ENCODE data around the gene IL27RA. TPM values are rescaled to one million over a fixed set of nuclear protein-coding genes. Genes with fewer than 3 reads are reported as not detected.
"Not testable (repeated sequence)": the region's sequence is repeated elsewhere in the genome, so short reads cannot be mapped to it uniquely, and the experiment has no call there.

Gene IL27RA
- total and polyA plus RNA-seq, 3 experiments from 2014 or later = 71.4 to 83.4 (median 73.6) TPM

GRCh38 chr19:14050961-14051360 lies 19.4 kb downstream of the IL27RA start:
- H3K4me1 Mint-ChIP-seq; H3K27ac ChIP-seq (ENCODE audit: low read depth, low read length); H3K4me1 ChIP-seq (ENCODE audit: insufficient read depth, low read length); H3K4me3 ChIP-seq (ENCODE audit: low read length); H3K9me3 ChIP-seq (ENCODE audit: low read length); H3K27me3 Mint-ChIP-seq; H3K9me3 Mint-ChIP-seq; DNase-seq; H3K27me3 ChIP-seq (ENCODE audit: insufficient read depth, low read length, poor library complexity, severe bottlenecking); POLR2A ChIA-PET; H3K4me3 Mint-ChIP-seq: not testable (repeated sequence)
- H3K36me3 ChIP-seq (ENCODE audit: insufficient read depth, low read length) = peaks cover 30% of the 10 kb centered on the region
- CTCF ChIA-PET = interaction anchor here (1.2 to 4.5 kb wide), 3 partner anchors 8 to 19 kb away, joined by 4 to 35 read pairs (median 11); no protein-coding TSS in a partner anchor
- H3K36me3 Mint-ChIP-seq = peaks cover 8 to 57% (median 14%) of the 10 kb centered on the region in 3 donors
- H3K27ac Mint-ChIP-seq = peak overlapping the region in 1 of 8 donors; percentile 29

DNA sequence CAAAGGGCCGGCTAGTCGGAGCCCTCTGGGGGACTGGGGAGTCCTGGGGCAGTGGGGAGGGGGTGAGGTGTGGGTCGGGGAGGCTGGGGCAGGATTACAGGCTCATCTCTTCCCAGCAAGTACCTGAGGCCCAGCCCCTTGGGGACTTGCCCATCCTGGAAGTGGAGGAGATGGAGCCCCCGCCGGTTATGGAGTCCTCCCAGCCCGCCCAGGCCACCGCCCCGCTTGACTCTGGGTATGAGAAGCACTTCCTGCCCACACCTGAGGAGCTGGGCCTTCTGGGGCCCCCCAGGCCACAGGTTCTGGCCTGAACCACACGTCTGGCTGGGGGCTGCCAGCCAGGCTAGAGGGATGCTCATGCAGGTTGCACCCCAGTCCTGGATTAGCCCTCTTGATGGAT lies 20.4 kb downstream of the IL27RA start:
- DNase-seq = no peak
- H3K9me3 ChIP-seq (ENCODE audit: low read length) = no peaks in the 10 kb centered on the region
- no peak overlapping the region for H3K27ac ChIP-seq (ENCODE audit: low read depth, low read length)
- ChIA-PET POLR2A (no interaction called here), CTCF (interaction anchor here (2.9 to 4.5 kb wide), 2 partner anchors 7 to 18 kb away, joined by 11 to 35 read pairs; no protein-coding TSS in a partner anchor)
- H3K36me3 ChIP-seq (ENCODE audit: insufficient read depth, low read length) = peaks cover 30% of the 10 kb centered on the region
- no peaks in the 10 kb centered on the region for H3K4me1 ChIP-seq (ENCODE audit: insufficient read depth, low read length)
- no peak overlapping the region for H3K4me3 ChIP-seq (ENCODE audit: low read length)
- Mint-ChIP-seq H3K27me3 (no peaks in the 10 kb centered on the region), H3K4me1 (peaks cover 0 to 7% (median 3%) of the 10 kb centered on the region in 3 donors), H3K27ac (peak overlapping the region in 2 of 8 donors; percentile 74 to 88), H3K4me3 (no peak overlapping the region), H3K36me3 (peaks cover 8 to 48% (median 14%) of the 10 kb centered on the region in 3 donors), H3K9me3 (no peaks in the 10 kb centered on the region)
- H3K27me3 ChIP-seq (ENCODE audit: insufficient read depth, low read length, poor library complexity, severe bottlenecking) = no peaks in the 10 kb centered on the region

DNA sequence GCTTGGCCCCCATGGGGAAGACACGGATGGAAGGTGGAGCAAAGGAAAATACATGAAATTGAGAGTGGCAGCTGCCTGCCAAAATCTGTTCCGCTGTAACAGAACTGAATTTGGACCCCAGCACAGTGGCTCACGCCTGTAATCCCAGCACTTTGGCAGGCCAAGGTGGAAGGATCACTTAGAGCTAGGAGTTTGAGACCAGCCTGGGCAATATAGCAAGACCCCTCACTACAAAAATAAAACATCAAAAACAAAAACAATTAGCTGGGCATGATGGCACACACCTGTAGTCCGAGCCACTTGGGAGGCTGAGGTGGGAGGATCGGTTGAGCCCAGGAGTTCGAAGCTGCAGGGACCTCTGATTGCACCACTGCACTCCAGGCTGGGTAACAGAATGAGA lies 20.9 kb downstream of the IL27RA start:
- H3K27me3 Mint-ChIP-seq = no peaks in the 10 kb centered on the region

DNA sequence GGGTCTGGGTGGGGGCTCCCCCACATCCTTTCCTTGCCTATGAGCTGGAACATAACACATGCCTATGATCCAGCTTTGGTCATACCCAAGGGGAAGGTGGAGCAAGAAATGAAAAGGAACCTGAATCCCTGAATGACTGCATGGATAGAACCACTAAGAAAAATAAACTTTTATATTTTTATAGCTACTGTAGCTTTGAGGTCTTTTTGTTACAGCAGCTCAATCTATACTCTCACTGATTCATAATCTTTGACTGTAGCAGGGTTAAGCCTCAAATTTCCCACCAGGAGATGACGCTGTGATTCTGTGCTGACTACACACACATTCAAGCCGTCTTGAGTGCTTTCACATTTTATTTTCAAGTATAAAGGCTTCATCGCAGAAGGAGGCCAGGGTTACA lies 21.5 kb downstream of the IL27RA start:
- CTCF ChIA-PET = interaction anchor here (0.7 to 2.9 kb wide), 5 partner anchors 17 to 171 kb away, joined by 3 to 11 read pairs (median 3); partner anchors contain the start of gene MISP3

More for the DNA sequence above, 20.9 kb downstream of the IL27RA start:
- peaks cover 0 to 8% (median 3%) of the 10 kb centered on the region in 3 donors for H3K4me1 Mint-ChIP-seq
- CTCF ChIA-PET = interaction anchor here (0.7 to 2.9 kb wide), 5 partner anchors 18 to 171 kb away, joined by 3 to 11 read pairs (median 3); partner anchors contain the start of gene MISP3
- peak overlapping the region in 2 of 8 donors; percentile 74 to 88 for H3K27ac Mint-ChIP-seq
- DNase-seq = no peak
- no peaks in the 10 kb centered on the region for H3K4me1 ChIP-seq (ENCODE audit: insufficient read depth, low read length)
- no peak overlapping the region for H3K4me3 Mint-ChIP-seq
- H3K4me3 ChIP-seq (ENCODE audit: low read length) = no peak overlapping the region
- H3K36me3 Mint-ChIP-seq = peaks cover 8 to 46% (median 14%) of the 10 kb centered on the region in 3 donors
- H3K9me3 Mint-ChIP-seq = no peaks in the 10 kb centered on the region
- peaks cover 30% of the 10 kb centered on the region for H3K36me3 ChIP-seq (ENCODE audit: insufficient read depth, low read length)
- no peak overlapping the region for H3K27ac ChIP-seq (ENCODE audit: low read depth, low read length)
- H3K27me3 ChIP-seq (ENCODE audit: insufficient read depth, low read length, poor library complexity, severe bottlenecking) = no peaks in the 10 kb centered on the region
- H3K9me3 ChIP-seq (ENCODE audit: low read length) = no peaks in the 10 kb centered on the region
- POLR2A ChIA-PET = interaction anchor here (0.6 to 0.7 kb wide), 2 partner anchors 65 to 264 kb away, joined by 3 to 12 read pairs; partner anchors contain the start of gene PRKACA

GRCh38 chr19:14053500-14053899 lies 21.9 kb downstream of the IL27RA start:
- no peaks in the 10 kb centered on the region for H3K9me3 Mint-ChIP-seq
- Histone ChIP-seq H3K4me1 (ENCODE audit: insufficient read depth, low read length) (peaks cover 9% of the 10 kb centered on the region), H3K27ac (ENCODE audit: low read depth, low read length) (no peak overlapping the region), H3K36me3 (ENCODE audit: insufficient read depth, low read length) (peaks cover 27% of the 10 kb centered on the region), H3K4me3 (ENCODE audit: low read length) (no peak overlapping the region), H3K9me3 (ENCODE audit: low read length) (no peaks in the 10 kb centered on the region), H3K27me3 (ENCODE audit: insufficient read depth, low read length, poor library complexity, severe bottlenecking) (peaks cover 9% of the 10 kb centered on the region)
- H3K27ac Mint-ChIP-seq = no peak overlapping the region
- ChIA-PET POLR2A (interaction anchor here (0.7 kb wide), 1 partner anchor 64 kb away, joined by 12 read pairs; the partner anchor contains the start of gene PRKACA), CTCF (interaction anchor here (1.1 kb wide), 2 partner anchors 19 to 172 kb away, joined by 3 to 4 read pairs; partner anchors contain the start of gene MISP3)
- H3K4me1 Mint-ChIP-seq = peaks cover 5 to 16% (median 9%) of the 10 kb centered on the region in 3 donors
- peaks cover 7 to 39% (median 11%) of the 10 kb centered on the region in 3 donors for H3K36me3 Mint-ChIP-seq
- H3K4me3 Mint-ChIP-seq = no peak overlapping the region
- peaks cover 5 to 9% of the 10 kb centered on the region in 2 donors for H3K27me3 Mint-ChIP-seq
- no peak for DNase-seq

More for the DNA sequence above, 21.5 kb downstream of the IL27RA start:
- peaks cover 4% of the 10 kb centered on the region for H3K27me3 ChIP-seq (ENCODE audit: insufficient read depth, low read length, poor library complexity, severe bottlenecking)
- DNase-seq = no peak
- peaks cover 8 to 43% (median 14%) of the 10 kb centered on the region in 3 donors for H3K36me3 Mint-ChIP-seq
- H3K36me3 ChIP-seq (ENCODE audit: insufficient read depth, low read length) = peaks cover 30% of the 10 kb centered on the region
- no peak overlapping the region for H3K4me3 Mint-ChIP-seq
- POLR2A ChIA-PET = interaction anchor here (0.6 to 0.7 kb wide), 2 partner anchors 64 to 265 kb away, joined by 3 to 12 read pairs; partner anchors contain the start of gene PRKACA
- peak overlapping the region in 1 of 8 donors; percentile 69 for H3K27ac Mint-ChIP-seq
- peaks cover under 1 to 13% (median 6%) of the 10 kb centered on the region in 3 donors for H3K4me1 Mint-ChIP-seq
- no peak overlapping the region for H3K4me3 ChIP-seq (ENCODE audit: low read length)
- H3K27me3 Mint-ChIP-seq = peaks cover 0 to 4% of the 10 kb centered on the region in 2 donors
- H3K27ac ChIP-seq (ENCODE audit: low read depth, low read length) = no peak overlapping the region
- no peaks in the 10 kb centered on the region for H3K9me3 Mint-ChIP-seq
- no peaks in the 10 kb centered on the region for H3K9me3 ChIP-seq (ENCODE audit: low read length)
- peaks cover 4% of the 10 kb centered on the region for H3K4me1 ChIP-seq (ENCODE audit: insufficient read depth, low read length)

DNA sequence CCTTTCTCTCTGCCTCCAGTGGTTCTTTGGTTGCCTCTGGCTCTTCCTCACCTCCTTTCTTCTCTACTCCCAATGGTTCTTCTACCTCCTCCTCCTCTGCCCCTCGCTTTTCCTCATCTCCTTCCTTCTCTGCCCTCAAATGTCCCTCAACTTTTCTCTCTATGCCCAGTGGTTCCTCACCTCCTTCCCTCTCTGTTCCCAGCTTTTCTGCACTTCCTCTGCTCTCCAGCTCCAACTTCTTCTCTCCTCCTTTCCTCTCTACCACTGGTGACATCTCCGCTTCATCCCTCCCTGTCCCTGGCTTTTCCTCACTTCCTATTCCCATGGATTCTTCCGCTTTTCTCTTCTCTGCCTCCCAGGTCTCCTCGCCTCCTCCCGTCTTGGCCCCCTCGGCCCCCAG lies 22.5 kb downstream of the IL27RA start:
- Histone ChIP-seq H3K4me3 (ENCODE audit: low read length) (no peak overlapping the region), H3K27me3 (ENCODE audit: insufficient read depth, low read length, poor library complexity, severe bottlenecking) (peaks cover 15% of the 10 kb centered on the region), H3K27ac (ENCODE audit: low read depth, low read length) (no peak overlapping the region), H3K9me3 (ENCODE audit: low read length) (no peaks in the 10 kb centered on the region), H3K36me3 (ENCODE audit: insufficient read depth, low read length) (peaks cover 21% of the 10 kb centered on the region), H3K4me1 (ENCODE audit: insufficient read depth, low read length) (peaks cover 15% of the 10 kb centered on the region)
- Mint-ChIP-seq H3K4me1 (peaks cover 11 to 19% (median 13%) of the 10 kb centered on the region in 3 donors), H3K36me3 (peaks cover 7 to 33% (median 9%) of the 10 kb centered on the region in 3 donors), H3K9me3 (no peaks in the 10 kb centered on the region), H3K4me3 (no peak overlapping the region), H3K27me3 (peaks cover 10 to 15% of the 10 kb centered on the region in 2 donors), H3K27ac (peak overlapping the region in 5 of 8 donors; percentile 7 to 86 (median 38))
- ChIA-PET POLR2A (interaction anchor here (0.6 kb wide), 1 partner anchor 170 kb away, joined by 3 read pairs; no protein-coding TSS in a partner anchor), CTCF (interaction anchor here (1.1 kb wide), 1 partner anchor 9 kb away, joined by 3 read pairs; no protein-coding TSS in a partner anchor)
- DNase-seq = no peak

DNA sequence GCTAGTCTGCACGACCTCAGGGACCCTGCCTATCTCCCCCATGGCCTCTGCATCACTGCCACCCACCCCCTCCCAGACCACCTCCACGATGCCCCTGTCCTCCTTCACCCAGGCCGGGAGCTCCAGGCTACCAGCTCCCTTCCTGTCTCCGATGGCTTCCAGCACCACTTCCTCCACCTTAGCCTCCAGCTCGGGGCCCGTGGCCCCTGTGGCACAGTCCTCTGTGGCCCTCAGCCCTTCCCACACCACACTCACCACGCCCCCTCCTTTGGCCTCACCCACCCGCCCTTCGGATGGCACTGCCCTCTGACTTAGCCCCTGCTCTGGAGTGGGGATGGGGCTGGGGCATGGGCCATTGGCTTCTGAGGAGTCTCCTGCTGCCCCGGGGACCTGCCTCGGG lies 23.2 kb downstream of the IL27RA start:
- H3K9me3 ChIP-seq (ENCODE audit: low read length) = no peaks in the 10 kb centered on the region
- H3K27ac ChIP-seq (ENCODE audit: low read depth, low read length) = no peak overlapping the region
- Mint-ChIP-seq H3K27me3 (peaks cover 13 to 20% of the 10 kb centered on the region in 2 donors), H3K27ac (no peak overlapping the region), H3K4me3 (no peak overlapping the region), H3K36me3 (peaks cover 7 to 30% (median 9%) of the 10 kb centered on the region in 3 donors), H3K9me3 (no peaks in the 10 kb centered on the region), H3K4me1 (peaks cover 11 to 23% (median 13%) of the 10 kb centered on the region in 3 donors)
- ChIA-PET POLR2A (interaction anchor here (0.6 to 0.7 kb wide), 2 partner anchors 12 to 171 kb away, joined by 3 to 9 read pairs; no protein-coding TSS in a partner anchor), CTCF (interaction anchor here (0.6 to 1.1 kb wide), 3 partner anchors 10 to 585 kb away, joined by 3 read pairs; no protein-coding TSS in a partner anchor)
- H3K27me3 ChIP-seq (ENCODE audit: insufficient read depth, low read length, poor library complexity, severe bottlenecking) = peaks cover 16% of the 10 kb centered on the region
- H3K36me3 ChIP-seq (ENCODE audit: insufficient read depth, low read length) = peaks cover 19% of the 10 kb centered on the region
- peaks cover 17% of the 10 kb centered on the region for H3K4me1 ChIP-seq (ENCODE audit: insufficient read depth, low read length)
- DNase-seq = no peak
- no peak overlapping the region for H3K4me3 ChIP-seq (ENCODE audit: low read length)

GRCh38 chr19:14055396-14055795 lies 23.8 kb downstream of the IL27RA start:
- Mint-ChIP-seq H3K36me3 (peaks cover 5 to 24% (median 9%) of the 10 kb centered on the region in 3 donors), H3K27ac (peak overlapping the region in 1 of 8 donors; percentile 55), H3K27me3 (peaks cover 14 to 27% of the 10 kb centered on the region in 2 donors), H3K9me3 (no peaks in the 10 kb centered on the region), H3K4me3 (no peak overlapping the region), H3K4me1 (peaks cover 11 to 25% (median 13%) of the 10 kb centered on the region in 3 donors)
- Histone ChIP-seq H3K36me3 (ENCODE audit: insufficient read depth, low read length) (peaks cover 13% of the 10 kb centered on the region), H3K27me3 (ENCODE audit: insufficient read depth, low read length, poor library complexity, severe bottlenecking) (peaks cover 16% of the 10 kb centered on the region), H3K4me1 (ENCODE audit: insufficient read depth, low read length) (peaks cover 17% of the 10 kb centered on the region), H3K27ac (ENCODE audit: low read depth, low read length) (no peak overlapping the region), H3K4me3 (ENCODE audit: low read length) (no peak overlapping the region), H3K9me3 (ENCODE audit: low read length) (no peaks in the 10 kb centered on the region)
- ChIA-PET POLR2A (no interaction called here), CTCF (interaction anchor here (0.7 to 7.8 kb wide), 2 partner anchors 13 to 16 kb away, joined by 3 to 67 read pairs; partner anchors contain the start of gene MISP3)
- DNase-seq = no peak

All from CD8-positive, alpha-beta memory T cell (primary cell).